GM18873 (cell line): ENCODE results near the gene LRP1.

ENCODE experiments used
- ATAC-seq: cut with Tn5 transposase; IDR thresholded peaks from one replicate; pipeline ENCODE4 v1.9.1; 2021; ENCODE audit warnings: mild to moderate bottlenecking, moderate library complexity, moderate number of reproducible peaks; ENCODE audit not compliant: unreplicated experiment, low FRiP score

The LRP1 gene

GRCh38 chr12:57093415-57094207 lies 34.7 kb upstream of the LRP1 start:
- no peak for ATAC-seq

DNA sequence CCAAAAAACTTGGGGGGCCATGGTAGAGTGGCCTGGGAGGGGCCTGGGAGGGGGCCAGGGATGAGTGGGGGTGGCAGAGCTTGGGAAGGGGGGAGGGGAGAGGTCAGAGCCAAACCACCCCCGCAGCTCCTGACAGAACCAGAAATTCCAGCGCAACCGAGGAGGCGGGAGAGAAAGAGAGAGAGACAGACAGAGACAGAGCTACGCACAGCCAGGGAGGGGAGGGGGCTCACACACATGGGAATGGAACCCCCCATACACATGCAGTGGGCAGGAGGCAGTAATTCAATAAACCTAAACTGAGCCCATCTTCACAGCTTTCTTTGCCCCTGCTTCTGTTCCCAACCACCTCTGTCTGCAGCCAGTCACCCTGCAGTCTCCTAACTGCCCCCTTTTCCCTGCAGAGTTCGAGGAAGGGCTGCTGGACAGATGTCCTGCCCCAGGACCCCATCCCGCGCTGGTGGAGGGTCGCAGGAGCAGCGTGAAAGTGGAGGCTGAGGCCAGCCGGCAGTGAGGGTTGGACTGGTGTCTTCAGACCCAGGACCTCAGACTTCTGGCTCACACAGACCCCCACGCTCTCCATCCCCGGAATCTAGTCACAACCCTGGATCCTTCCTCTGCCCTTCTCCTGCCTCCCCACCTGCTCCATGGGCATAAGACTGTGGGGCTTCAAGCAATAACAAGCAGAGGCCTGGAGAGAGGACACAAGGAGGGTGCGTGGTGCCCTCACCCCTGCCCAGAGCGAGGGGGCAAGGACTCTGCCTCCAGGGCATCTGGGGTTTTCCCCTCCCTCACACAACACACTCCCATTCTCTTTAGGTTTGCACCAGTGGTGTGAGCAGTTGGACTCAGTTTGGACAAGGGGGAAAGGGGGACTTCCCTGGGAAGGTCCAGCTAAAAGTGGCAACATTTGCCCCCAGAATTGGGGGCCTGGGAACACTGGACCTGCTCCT lies 33.8 kb upstream of the LRP1 start:
- ATAC-seq, result no peak

- ATAC-seq, result no peak
Measured at GRCh38 chr12:57095440-57095839, 32.8 kb upstream of the LRP1 start.

- no peak for ATAC-seq
Measured at GRCh38 chr12:57096099-57096572, 32.1 kb upstream of the LRP1 start.

- ATAC-seq, result no peak
Measured at GRCh38 chr12:57096748-57097553, 31.3 kb upstream of the LRP1 start.

GRCh38 chr12:57097554-57097835 lies 30.8 kb upstream of the LRP1 start:
- ATAC-seq, result no peak

DNA sequence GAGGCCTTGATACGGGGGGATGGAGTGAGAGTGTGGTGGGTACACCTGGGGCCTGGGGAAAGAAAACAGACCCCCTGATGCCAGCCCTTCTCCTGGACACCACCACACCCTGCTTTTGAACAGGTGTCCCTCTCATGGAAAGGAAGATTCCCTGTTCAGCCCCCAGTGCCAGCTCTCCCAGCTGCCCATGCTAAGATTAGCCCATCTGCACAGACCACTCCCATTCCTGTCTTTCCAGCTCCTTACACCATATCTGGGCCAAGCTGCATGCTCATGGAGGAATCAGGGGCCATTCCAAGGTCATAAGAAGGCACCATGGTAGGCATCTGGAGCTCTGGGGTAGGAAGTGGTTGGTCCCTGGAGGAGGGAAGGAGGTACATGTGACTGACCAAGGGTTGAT lies 29.7 kb upstream of the LRP1 start:
- ATAC-seq, result no peak

DNA sequence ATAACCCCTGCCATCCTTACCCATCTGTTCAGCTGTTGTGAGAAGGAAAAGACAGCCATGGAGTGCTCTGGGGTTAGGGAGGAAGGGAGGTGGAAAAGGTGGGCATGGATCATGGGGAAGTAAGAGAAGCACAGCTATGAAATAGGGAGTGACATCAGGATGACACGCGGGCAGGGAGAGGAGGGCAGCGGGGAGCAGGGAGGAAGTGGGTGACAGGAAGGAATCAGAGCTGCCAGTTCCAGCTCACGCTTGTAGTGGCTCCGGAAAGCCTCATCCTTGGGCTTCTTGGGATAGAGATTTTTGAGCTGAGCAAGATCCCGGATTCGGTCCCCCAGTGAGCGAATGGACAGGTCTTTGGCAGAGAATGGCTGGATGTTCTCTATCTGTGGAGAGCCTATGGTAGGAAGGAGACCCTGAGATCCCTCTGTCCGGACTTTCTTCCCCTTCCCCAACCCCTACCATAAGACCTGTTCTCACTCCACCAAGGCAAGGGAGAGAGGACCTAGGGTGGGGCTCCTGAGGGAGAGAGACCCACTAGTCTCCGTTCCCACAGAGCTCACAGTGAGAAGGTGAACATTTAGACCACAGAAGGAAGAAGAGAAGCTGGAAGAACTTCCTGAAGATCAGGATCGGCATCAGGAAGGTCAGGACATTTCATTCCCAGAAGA lies 29.1 kb upstream of the LRP1 start:
- ATAC-seq, result no peak

DNA sequence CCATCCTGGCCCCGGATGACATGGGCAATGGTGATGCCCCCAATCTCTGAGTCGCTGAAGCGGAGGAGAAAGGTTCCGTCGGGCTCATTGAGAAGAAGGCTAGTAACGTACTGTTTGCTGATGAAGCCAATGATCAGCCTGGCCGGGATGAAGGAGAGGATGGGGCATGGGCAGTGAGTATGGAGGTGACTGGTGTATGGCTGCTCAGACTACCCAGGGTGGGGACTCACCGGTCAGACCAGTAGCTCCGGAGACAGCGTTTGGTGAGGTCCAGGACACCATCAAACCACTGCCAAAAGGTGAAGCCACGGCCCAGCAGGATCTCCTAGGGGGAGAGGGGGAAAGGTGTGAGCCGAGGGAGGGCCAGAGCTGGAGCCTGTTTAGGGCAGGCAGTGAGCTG lies 28.5 kb upstream of the LRP1 start:
- ATAC-seq, result no peak

DNA sequence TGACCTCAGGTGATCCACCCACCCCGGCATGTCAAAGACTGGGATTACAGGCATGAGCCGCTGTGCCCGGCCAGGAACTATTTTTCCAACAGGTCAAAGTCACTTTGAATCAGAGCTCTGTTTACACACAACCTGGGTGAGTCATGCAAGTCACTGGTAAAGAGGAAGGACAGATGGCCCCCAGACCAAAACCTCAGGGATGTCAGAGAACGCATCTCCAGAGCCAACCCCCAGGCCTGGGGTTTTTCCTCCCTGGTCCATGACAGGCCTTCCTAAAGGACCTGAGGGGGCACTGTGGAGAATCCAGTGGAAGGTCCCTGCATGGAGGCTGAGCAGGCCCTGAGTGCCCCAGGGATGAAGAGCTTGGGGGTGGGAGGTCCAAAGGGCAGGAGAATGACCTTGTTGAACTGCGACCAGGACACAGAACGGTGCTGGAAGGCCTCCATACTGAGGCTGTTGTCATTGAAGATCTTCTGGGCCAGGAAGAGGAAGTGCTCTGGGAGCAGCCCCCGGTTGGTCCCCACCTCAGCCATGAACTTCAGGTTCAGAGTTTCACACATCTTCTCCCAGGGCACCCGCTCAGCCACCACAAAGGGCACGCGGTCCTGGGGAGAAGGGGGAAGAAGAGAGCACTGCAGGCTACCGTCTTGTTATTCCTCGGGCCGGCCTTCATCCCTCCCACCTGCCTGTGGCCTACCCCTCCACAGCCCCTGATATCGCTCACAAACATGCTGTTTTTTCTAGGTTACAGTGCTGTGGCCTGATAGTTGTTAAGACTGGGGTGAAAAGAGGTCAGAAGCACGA lies 26.2 kb upstream of the LRP1 start:
- no peak for ATAC-seq

DNA sequence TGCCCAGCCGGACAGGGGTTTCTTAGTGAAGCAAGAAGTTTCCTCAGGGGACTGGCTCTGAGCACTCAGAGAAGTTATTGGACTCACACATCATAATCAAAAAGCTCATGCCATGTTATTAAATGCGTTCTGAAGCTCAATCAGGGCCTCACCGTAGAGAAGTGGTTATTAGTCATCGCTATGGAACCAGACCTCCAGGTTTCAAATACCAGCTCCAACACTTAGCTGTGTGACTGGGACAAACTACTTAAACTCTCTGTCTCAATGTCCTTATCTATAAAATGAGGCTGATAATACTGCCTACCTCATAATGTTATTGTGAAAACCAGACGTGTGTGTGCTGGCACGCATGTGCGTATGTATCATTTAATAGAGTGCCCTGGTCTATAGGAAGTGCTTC lies 24.4 kb upstream of the LRP1 start:
- no peak for ATAC-seq

DNA sequence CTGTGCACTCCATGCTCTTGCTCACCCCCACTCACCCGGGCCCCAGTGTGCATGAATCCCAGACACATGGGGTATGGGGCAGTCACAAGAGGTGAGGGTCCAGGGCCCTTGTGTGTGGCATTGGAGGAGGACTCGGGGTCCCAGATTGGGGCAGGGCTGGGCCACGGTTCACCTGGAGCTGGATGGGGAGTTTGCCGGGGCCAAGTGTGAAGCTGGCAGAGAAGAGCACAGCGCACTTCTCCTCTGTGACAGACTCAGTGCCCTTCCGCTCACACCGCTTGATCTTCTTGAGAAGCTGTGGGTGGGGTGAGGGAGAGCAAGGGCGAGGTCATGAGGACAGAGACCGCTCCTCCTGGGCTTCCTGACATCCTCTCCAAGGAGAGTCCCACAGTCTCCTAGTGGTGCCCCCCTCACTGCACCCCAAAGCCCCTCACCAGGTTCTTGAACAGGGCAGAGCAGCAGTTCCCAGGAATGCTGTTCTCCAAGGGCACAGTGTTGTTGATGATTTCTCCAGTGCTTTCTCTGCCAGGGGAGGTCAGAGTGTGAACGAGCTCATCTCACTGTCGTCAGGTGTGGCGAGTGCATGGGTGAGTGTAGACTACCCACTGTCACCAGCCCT lies 23.9 kb upstream of the LRP1 start:
- no peak for ATAC-seq

DNA sequence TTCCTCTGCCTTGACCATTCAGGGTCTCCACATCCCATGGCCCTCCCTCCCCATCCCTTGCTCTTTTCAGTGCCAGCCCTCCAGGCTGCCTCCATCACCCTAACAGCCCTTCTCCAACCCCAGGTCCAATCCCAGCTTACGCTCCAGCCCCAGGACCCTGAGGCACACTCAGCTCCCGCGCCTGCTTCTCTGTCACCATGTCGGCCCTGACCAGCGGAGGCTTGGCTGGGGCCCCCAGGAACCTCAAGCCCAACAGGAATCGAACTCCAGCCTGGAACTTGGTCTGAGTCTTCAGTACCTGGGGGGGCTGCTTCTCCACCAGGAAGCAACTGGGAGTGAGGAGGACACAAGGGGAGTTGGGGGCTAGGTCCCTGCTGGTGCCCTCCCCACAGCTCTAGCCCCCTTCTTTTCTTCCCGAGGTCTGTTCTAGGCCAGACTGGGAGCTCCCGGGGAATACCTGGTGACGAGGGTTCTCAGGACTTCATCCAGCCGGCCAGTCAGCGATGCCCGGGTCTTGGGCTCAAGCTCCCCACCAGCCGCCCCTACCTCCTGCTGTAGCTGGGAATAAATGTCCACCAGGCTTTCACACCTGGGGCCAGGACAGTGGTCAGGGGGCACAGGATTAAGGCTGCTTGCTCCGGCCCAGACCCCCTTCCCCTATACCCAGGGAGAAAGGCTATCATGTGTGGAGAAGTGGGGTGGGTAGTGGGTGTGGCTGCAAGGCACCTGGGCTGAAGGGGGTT lies 23.1 kb upstream of the LRP1 start:
- no peak for ATAC-seq

DNA sequence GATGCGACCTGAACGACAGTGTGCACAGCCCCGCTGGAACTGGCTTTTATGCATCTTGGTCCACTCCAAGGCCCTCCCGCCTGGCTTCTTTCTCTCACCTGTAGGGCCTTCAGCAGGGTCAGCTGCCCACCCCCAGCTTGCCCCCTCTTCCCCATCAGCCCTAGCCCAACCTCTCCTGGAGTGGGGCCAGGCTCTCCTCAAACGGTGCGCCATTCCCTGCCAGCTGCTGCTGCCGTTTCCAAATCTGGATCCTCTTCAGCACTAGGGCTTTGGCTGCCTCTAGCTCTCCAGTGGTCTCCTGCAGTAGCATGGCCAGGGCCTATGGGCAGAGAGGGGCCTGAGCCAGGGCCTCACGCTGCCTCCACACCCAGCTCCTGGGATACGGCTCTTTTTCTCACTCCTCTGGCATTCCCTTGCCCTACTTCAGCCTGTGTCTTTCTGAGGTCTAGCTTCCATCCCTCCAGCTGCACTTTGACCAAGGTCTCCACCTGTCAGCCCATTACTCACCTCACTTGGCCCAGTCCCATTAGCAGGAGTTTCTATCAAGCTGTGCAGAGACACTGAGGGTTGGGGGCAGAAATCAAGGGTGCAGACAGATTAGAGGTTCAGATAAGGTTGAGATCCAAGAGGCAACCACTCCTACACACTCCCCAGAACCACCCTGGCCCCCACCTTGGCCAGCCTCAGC lies 22.1 kb upstream of the LRP1 start:
- no peak for ATAC-seq

DNA sequence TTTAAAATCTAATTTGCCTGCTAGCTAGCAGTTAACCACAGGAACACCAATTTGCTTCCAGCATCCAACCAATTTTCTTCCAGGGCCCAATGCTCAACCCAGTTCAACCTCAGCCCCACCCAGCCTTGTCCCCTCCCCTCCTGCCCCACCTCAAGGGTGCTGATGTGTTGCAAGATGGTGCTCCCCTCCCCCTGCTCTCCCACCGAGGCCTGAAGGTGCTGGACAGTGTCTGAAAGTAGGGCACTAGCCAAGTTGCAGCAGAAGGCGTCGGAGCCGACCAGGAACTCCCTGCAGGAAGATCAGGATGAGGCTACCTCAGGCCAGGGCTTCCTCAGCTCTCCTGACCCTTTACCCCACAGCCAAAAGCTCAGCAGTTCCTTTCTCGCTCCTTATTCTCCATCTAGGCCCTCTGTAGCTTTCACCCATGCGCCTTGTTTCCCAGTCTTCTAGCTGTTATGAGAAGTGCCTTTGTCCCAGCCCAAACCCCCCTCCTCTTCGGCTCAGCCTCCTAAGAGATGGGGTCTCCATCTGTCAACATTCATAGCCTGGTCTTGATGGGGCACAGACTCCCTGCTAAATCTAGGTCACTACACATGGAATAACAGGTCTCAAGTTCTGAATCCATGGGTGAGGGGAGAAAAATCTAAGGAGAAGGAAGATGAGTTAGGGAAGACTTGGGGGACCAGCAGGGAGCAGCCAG lies 20.7 kb upstream of the LRP1 start:
- ATAC-seq, result no peak

GRCh38 chr12:57109207-57110103 lies 18.8 kb upstream of the LRP1 start:
- ATAC-seq, result no peak
